Fibroblast of peridontal ligament (primary cell): ENCODE data around the gene SLC9A5.

Experiments used
- DNase-seq: peaks from one replicate; pipeline ENCODE4 v3.0.0-alpha.2; 2010; ENCODE audit errors: extremely low read depth

SLC9A5 gene

DNA sequence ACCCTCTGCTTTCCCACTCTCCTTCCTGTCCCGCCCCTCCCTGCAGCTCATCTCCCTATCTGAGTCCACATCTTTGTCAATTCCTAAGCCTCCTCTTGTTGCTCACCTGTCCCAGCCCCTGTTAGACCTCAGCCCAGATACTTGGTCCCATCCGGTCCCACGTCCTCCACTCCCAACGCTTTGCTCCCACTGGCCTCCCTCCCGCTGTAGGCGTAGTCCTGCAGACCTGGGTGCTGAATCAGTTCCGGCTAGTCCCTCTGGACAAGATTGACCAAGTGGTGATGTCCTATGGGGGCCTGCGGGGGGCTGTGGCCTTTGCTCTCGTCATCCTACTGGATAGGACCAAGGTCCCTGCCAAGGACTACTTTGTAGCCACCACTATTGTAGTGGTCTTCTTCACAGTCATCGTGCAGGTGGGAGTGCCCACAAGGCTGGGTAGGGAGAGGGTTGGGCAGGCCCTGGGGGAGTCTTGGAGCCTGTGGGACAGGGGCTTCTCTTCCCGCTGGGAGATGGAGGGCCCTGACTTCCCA lies 8.0 kb downstream of the SLC9A5 start:
- no peak for DNase-seq

DNA sequence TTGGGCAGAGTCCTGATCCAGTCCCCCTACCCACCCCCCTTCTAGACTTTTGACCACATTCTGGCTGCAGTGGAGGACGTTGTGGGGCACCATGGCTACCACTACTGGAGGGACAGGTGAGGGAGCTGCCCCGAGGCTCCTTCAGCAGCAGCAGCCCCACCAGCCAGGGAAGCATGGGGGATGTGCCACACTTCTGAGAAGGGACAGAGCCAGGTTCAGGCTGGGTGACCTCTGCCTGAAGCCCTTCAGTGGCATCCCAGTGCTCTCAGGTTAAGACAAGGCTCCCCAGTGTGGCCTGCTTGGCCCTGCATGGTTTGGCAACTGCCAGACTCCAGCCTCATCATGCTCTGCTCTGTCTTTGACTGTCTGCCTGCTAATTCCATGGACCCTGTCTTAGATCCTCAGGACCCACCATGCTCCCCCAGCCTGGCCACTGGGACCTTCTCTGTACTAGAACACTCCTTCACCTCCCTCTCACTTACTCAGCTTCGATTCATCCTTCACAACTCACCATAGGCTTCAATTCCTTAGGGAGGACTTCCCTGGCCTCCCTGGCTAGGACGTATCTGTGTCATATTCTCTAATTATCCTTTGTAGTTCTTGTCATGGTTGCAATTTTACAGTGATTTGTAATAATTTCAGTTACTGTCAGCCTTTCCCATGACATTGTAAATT lies 8.8 kb downstream of the SLC9A5 start:
- DNase-seq, result no peak

DNA sequence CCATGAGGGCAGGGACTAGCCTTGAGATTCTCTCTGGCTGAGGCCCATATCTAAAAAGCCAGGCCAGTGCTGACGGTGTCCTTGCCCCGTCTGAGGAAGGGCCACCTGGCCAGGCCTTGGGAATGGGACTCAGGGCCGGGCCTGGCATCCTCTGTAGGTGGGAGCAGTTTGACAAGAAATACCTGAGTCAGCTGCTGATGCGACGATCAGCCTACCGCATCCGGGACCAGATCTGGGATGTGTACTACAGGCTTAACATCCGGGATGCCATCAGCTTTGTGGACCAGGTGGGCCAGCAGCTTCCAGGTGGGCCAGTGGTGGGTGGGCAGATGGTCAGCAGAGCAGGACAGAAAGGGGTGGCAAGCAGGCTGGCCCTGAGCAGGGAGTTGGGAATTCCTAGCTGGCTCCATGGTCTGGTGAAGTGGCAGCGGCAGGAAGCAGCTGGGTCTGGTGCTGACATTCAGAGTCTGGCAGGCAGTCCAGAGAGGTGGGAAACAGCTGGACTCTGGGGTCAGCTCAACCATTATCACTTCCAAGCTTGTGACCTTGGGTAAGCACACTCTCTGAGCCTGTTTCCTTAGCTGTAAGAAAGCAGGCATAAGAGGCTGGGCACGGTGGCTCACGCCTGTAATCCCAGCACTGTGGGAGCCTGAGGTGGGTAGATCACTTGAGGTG lies 9.5 kb downstream of the SLC9A5 start:
- no peak for DNase-seq

DNA sequence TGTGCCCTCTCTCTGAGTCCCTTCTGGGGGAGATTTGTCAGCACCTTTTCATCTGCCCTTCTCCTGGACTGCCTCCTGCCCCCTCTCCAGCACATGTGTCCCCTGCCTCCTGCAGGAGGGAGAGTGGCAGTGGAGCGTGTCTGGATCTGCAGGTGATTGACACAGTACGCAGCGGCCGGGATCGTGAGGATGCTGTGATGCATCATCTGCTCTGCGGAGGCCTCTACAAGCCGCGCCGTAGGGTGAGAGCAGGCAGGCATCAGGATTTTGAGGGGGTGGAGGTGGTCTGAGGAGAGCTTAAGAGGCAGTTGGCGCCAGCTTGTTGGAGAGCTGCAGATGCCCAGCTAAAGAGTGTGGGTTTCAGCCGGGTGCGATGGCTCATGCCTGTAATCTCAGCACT lies 10.9 kb downstream of the SLC9A5 start:
- no peak for DNase-seq

DNA sequence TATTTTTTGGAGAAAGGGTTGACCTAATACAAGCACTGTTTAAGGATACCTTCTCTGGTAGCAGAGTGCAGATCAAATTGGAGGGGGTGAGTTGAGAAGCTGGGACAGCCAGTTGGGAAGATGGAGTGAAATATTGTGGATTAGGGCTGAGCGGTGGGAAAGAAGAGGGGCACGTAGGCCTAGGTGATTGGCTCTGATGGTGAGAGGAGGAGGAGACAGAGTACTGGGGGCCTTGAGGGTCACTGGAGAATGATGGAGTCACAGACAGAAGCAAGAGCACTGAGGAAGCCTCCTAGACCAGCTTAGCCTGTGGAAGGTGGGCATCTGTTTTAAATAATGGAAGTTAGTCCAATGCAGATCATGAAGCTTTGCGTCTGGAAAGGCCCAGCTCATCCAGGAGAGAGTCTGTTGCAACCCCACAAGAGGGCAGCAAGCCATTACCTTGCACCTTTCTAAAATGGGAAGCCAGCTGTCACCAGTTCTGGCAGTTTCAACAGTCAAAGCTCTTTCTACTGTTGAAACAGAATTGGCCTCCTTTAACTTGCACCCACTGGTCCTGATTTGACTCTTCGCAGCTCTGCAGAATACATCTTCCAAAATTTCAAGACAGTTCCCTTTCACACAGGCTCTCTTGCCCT lies 11.8 kb downstream of the SLC9A5 start:
- peak; percentile 70 for DNase-seq

DNA sequence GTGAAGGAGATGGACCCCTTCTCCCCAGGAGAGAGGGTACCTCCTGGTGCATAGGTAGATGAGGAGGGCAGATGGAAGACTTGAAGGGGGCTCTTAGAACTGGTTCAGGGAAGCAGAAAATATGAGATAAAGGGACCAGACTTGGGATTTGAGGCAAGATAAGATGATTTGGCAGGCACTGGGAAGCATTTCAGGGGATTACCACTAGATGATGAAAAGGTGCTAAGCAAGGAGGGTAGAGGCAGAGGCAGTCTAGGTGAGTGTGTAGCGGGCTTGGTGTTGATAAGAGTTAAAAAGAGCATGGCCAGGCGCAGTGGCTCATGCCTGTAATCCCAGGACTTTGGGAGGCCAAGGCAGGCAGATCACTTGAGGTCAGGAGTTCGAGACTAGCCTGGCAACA lies 14.4 kb downstream of the SLC9A5 start:
- DNase-seq, result no peak

DNA sequence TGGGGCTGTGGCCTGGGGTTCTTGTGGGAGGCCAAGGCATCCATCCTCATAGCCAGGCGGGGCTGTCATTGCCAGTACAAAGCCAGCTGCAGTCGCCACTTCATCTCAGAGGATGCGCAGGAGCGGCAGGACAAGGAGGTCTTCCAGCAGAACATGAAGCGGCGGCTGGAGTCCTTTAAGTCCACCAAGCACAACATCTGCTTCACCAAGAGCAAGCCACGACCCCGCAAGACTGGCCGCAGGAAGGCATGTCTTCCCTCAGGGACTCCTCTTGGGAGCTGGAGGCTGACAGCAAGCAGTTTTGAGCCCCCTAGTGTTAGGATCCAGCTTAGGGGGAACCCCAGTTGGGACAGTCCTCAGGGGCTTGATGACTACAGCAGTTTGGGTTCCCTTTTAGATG lies 15.5 kb downstream of the SLC9A5 start:
- DNase-seq, result no peak

DNA sequence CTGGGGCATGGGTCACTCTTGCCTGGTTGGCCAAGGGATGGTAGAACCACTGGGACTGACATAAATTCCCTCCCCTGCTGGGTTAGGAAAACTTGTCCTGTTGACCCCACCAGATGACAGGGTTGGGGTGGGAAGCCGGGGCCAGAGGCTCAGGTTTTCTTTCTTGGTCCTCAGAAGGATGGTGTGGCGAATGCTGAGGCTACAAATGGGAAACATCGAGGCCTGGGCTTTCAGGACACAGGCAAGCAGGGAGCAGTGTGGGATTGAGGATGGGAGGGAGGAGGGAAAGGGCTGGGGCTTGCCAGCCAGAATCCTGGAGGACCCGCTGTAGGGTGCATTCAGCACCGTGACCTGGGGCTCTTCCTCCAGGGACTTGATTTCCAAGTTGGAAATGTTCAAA lies 16.1 kb downstream of the SLC9A5 start:
- DNase-seq, result no peak

DNA sequence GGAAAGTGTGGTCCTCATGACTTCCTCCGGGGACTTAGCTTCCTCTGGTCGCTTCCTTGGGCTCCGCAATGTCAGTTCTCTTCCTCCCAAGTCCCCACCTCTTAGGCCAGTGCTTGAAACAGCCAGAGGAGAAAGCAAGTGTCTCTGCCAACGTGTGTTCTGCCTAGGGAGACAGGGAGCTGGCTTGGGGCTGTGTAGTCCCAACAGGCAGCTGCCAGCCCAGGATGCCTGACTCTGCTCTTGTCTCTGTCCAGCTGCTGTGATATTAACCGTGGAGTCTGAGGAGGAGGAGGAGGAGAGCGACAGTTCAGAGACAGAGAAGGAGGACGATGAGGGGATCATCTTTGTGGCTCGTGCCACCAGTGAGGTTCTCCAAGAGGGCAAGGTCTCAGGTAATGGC lies 17.1 kb downstream of the SLC9A5 start:
- no peak for DNase-seq

DNA sequence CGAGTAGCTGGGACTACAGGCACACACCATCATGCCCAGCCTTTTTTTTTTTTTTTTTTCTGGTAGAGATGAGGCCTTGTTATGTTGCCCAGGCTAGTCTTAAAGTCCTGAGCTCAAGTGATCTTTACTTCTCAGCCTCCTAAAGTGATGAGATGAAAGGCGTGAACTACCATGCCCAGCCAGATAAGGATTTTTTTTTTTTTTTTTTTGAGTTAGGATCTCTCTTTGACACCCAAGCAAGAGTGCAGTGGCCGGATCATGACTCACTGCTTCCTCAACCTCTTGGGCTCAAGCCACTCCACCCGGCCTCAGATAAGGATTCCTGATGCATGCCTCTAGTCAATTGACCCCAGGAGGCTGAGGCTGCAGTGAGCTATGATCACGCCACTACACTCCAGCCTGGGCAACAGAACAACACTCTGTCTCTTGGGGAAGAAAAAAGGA lies 19.4 kb downstream of the SLC9A5 start:
- DNase-seq, result peak; percentile 97

DNA sequence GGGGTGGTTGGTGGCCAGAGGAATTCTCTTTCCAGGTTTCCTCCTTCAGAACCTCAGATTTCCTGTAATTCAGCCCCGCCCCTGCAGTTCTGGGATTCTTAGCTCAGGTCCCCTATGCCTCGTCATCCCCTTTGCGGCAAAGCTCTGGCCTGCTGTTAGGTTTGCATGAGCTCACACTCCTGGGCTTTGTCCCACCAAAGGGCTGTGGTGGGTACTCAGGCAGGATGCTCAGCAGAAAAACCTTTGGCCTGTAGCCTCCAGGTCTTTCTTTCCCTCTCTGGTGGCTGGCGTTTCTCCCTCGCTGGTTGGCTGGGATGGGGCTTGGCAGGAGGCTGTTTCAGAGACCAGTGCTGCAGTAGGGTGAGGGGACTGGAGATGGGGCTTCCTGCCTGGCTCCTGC lies 21.0 kb downstream of the SLC9A5 start:
- no peak for DNase-seq

DNA sequence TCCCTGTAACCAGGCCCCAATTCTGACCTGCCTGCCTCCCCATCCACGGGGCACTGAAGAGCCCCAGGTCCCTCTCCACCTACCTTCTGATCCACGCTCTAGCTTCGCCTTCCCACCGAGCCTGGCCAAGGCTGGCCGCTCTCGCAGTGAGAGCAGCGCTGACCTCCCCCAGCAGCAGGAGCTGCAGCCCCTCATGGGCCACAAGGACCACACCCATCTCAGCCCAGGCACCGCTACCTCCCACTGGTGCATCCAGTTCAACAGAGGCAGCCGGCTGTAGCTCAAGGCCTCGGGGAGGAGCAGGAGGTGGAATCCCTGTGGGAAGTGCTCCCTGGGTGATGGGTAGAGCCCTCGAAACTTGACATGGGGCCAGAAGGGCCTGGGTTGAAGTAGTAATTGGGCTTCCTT lies 22.2 kb downstream of the SLC9A5 start:
- DNase-seq, result no peak

DNA sequence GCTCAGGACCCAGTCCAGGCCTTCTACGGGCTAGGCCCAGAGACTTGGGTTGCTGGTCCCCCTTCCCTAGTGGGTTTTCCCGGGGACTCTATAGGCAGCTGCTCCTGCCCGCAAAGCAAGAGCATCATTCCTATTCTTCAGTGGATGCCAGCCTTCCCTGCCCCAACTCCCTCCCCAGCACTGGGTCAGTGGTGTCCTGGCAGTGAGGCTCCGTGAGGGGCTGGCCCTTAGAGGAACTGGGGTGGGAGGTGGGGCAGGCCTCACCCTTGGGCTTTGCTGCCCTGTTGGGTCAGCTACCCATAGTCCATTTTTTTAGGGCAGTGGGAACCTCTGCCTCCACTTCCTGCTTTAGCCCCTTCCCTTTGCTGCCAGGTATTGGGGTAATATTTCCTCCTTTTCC lies 22.7 kb downstream of the SLC9A5 start:
- DNase-seq, result no peak

DNA sequence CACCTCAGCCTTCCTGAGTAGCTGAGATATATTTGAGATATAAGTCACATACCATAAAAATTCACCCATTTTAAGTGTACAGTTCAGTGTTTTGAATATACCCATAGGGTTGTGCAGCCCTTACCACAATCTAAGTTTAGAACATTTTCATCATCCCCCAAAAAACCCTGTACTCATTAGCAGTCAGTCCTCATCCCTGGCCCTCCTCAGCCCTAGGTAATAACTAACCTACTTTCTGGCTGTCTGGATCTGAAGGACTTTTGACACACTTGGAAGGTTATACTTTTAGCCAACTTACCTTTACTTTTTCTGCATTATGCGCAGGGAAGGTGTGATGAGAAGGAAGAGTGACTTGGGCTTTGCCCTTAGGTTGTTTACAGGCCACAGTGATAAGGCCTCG lies 26.5 kb downstream of the SLC9A5 start:
- DNase-seq, result no peak

DNA sequence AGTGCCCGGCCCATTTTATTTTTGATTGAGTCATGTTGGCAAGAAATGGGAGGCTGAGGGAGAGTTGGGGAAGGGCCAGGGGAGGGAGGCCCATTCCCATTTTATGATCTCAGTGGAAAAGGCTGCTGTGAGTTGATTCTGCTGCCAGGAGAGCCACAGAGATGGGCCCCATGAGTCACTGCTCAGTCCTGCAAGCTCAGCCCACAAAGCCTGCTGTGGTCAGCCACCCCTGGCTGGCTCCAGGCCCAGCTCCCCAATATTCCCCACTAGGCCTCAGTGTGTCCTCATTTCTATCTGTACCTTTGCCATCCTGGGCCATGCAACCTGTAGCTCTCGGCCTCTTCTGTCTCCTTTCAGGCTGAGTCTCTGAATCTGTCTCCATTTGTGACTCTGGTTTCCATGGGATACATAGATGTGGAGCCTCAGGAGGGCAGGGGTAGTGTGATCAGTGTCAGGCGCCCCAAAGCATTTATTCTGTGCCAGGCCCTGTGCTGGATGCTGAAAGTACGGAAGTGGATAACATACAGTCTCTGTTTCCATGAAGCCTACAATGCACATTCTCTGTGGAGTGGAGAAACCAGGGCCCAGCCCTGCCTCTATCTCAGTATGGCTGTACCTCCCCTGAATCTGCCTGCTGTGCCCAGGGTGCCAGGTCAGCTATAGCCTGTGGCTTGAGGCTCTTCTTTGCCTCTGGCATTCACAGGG lies 28.7 kb downstream of the SLC9A5 start:
- DNase-seq, result peak; percentile 99

DNA sequence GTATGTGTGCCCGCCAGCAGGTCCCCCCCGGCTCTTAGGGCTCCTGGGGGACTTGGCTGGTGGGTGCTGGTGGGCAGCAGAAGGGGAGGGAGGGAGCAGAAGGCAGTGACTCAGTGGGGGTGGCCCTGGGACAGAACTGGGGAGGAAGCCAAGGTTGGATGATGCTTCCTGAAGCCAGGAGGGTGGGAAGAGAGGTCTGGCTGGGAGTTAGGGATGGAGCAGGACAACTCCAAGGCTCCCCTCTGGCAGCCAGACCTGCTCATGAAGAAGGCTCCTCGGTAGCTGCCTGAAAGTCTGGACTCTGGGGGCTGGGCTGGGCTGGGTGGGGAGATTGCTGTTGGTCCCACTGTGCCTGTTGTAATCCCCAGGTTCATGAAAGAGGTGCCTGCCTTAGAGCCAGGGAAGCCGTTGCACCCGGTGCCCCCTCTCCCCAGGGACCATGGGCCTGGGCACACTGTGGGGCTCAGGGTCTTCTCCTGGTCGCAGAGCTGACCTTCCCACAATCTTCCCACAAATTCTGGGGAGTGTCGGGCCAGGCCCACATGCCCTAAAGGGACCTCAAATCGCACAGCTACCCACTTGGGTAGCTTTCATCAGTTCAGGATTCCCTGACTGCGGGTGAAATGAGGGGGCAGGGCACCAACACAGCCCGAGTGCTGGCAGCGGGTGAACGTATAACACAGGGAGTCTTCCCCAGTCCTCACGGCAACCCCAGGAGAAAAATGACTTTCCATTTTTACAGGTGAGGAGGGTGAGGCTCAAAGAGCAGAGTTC lies 29.4 kb downstream of the SLC9A5 start:
- DNase-seq, result peak; percentile 87

DNA sequence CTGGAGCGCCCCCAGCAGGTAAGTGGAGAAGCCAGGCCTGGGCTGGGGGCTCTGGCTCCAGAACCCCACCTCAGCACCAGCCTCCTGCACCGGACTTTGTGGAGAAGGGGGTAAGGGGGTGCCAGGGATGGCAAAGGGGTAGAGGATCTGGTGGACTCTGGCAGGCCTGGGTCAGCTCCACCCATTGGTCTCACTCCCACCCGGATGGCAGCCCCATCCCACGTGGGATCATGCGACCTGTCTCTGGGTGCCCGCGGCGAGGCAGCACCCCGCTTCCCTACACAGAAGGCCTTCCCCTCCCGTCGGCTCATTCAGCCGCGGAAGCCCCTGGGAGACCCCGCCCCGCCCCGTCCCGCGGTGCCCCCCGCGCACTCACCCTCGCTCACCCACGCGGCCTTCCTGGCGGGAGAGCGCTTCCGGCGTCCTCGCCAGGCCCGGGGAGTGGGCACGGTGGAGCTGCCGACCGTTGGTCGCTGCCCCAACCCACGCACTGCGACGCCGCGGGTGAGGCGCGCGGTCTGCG lies 30.1 kb downstream of the SLC9A5 start:
- DNase-seq, result peak; percentile 34

DNA sequence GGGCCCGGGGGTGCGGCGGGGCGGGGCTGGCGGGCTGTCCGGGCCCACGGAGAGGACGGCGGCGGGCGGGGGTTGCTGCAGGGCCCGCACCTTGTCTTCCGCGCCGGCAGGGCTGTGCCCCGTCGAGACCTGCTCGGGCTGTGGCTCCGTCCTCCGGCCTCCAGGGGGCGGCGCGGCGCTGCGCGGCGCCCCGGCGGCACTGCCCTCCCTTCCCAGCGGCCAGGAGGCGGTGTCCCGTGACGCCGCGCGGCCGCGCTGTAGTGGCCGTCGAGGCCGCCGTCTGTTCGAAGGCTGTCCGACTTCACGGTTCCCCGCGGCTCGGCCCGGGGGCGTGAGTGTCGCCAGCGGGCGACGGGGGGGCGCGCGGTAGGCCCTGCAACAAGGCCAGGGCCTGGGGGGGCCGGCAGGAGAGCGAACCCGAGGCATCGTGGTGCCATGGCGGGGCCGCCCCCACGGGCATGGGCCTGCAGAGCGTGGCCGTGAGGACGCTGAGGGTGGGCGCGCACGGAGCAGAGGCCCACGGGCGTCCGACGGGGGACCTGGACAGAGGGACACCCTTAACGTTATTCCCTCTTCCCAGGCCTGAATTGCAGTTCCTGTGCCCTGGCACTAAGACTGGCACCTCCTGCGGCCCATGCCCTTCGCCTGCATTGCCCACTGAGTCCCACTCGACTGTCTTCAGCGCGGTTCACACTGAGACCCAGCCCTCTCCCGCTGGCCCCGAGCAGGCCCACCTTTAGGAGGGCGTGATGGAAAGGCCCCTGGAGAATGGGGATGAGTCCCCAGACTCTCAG lies 30.7 kb downstream of the SLC9A5 start, which contains the start of gene PLEKHG4:
TSS of gene PLEKHG4 (plus strand) at position 237 of the 794 bp plus-strand sequence. CDS start at position 750, 513 bp downstream.
- peak; percentile 70 for DNase-seq

DNA sequence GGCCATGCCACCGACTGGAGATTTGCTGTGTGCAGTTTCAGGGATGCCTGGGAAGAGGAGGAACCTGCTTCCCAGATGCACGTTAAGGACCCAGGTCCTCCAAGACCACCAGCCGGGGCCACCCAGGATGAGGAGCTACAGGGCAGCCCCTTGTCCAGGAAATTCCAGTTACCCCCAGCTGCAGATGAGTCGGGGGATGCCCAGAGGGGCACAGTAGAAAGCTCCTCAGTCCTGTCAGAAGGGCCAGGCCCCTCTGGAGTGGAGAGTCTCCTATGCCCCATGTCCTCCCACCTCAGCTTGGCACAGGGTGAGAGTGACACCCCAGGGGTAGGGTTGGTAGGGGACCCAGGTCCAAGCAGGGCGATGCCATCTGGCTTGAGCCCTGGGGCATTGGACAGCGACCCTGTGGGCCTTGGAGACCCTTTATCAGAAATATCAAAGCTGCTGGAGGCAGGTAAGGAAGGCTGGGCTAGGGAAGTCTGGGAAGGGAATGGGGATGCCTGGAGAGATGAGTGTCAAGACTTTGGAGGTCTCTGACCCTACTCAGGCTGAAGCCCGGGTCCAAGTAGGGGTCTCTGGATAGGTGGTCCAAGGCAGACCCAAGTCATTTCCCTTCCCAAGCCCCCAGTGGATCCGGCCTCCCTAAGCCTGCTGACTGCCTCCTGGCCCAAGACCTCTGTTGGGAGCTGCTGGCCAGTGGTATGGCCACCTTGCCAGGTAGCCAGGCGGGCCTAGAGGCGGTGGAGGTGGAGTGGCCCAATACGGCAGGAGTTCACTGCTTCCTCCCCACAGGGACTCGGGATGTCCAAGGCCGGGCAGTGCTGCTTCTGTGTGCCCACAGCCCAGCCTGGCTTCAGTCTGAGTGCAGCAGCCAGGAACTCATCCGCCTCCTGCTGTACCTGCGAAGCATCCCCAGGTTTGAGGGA lies 31.6 kb downstream of the SLC9A5 start:
- no peak for DNase-seq
